Urothelium cell line (cell line): ENCODE measurements around the gene DENND5A.

Source experiments
- DNase-seq: peaks from one replicate; pipeline ENCODE4 v3.0.0; 2011; ENCODE audit warnings: low spot score, mixed read lengths
- FAIRE-seq: peaks from 2 replicates; lab custom pipeline; 2011; peaks lifted over from hg19 to GRCh38; lab: Jason Lieb, UNC

Gene DENND5A

GRCh38 chr11:9142732-9143131, 122.4 kb downstream of the DENND5A start:
- no peak for FAIRE-seq
- DNase-seq: no peak

GRCh38 chr11:9141186-9141585, 124.0 kb downstream of the DENND5A start:
- FAIRE-seq (no peak), DNase-seq (no peak)

- peak; percentile 83 for FAIRE-seq
- no peak for DNase-seq
These were observed 125.4 kb downstream of the DENND5A start for GRCh38 chr11:9139628-9140357.

GRCh38 chr11:9138612-9139579, 126.3 kb downstream of the DENND5A start:
- no peak for FAIRE-seq
- peak; percentile 87 for DNase-seq

GRCh38 chr11:9138133-9138453, 127.1 kb downstream of the DENND5A start:
- no peak for DNase-seq
- no peak for FAIRE-seq

GRCh38 chr11:9137293-9138132, 127.6 kb downstream of the DENND5A start:
- peak; percentile 9 for FAIRE-seq
- peak; percentile 82 for DNase-seq

GRCh38 chr11:9136741-9137140, 128.4 kb downstream of the DENND5A start:
- no peak for DNase-seq
- FAIRE-seq: no peak

GRCh38 chr11:9133956-9134355, 131.2 kb downstream of the DENND5A start:
- DNase-seq (no peak), FAIRE-seq (no peak)

GRCh38 chr11:9132203-9132878, 132.8 kb downstream of the DENND5A start:
- DNase-seq (no peak), FAIRE-seq (no peak)

GRCh38 chr11:9130297-9130696, 134.9 kb downstream of the DENND5A start:
- DNase-seq: no peak
- no peak for FAIRE-seq

GRCh38 chr11:9126636-9127035, 138.5 kb downstream of the DENND5A start:
- FAIRE-seq (no peak), DNase-seq (no peak)

GRCh38 chr11:9125185-9125886, 139.8 kb downstream of the DENND5A start:
- DNase-seq (no peak), FAIRE-seq (no peak)

GRCh38 chr11:9123595-9124304, 141.4 kb downstream of the DENND5A start:
- no peak for FAIRE-seq
- DNase-seq: no peak

- FAIRE-seq: no peak
- no peak for DNase-seq
These were observed 143.7 kb downstream of the DENND5A start for GRCh38 chr11:9121469-9121796.

GRCh38 chr11:9120664-9121468, 144.3 kb downstream of the DENND5A start:
- no peak for FAIRE-seq
- DNase-seq: no peak

- no peak for DNase-seq
- FAIRE-seq: no peak
These were observed 146.9 kb downstream of the DENND5A start for GRCh38 chr11:9118277-9118676.

- DNase-seq: no peak
- no peak for FAIRE-seq
These were observed 153.1 kb downstream of the DENND5A start for GRCh38 chr11:9112075-9112474.

- DNase-seq (no peak), FAIRE-seq (no peak)
These were observed 155.1 kb downstream of the DENND5A start for GRCh38 chr11:9109858-9110731.
